H1 (cell line): Measurements from ENCODE around the gene VDAC2. TPM values are rescaled to one million over a fixed set of nuclear protein-coding genes. Genes with fewer than 3 reads are reported as not detected.

Experiments used
- CTCF ChIA-PET: fragments of 300-600 bp; sonication (Branson Sonifier 250); formaldehyde crosslinking; loops from one replicate; lab custom pipeline; 2021; ENCODE audit not compliant: partially characterized antibody; lab: Charles Lee
- POLR2A ChIA-PET: fragments of 300-600 bp; sonication (Branson Sonifier 250); formaldehyde crosslinking; loops from one replicate; lab custom pipeline; 2021; ENCODE audit warnings: inconsistent platforms; ENCODE audit not compliant: partially characterized antibody; lab: Charles Lee
- DNase-seq, 2 experiments: peaks; one replicate each; pipeline versions ENCODE4 v3.0.0 to v3.0.0-alpha.2; 2010 to 2022; ENCODE audit warnings: low spot score in 2 of 2, low read depth in 1 of 2, mixed read lengths in 1 of 2
- FAIRE-seq: peaks from 2 replicates; lab custom pipeline; 2011; peaks lifted over from hg19 to GRCh38; lab: Jason Lieb, UNC
- H2AFZ ChIP-seq: 2 replicates; pipeline ENCODE4 v1.8.1; 2012; ENCODE audit warnings: low read length, inconsistent platforms
- H2AK5ac ChIP-seq: 2 replicates; pipeline ENCODE4 v1.6.1; 2013; ENCODE audit warnings: low read depth, low read length
- H2BK120ac ChIP-seq: replicated peaks from 2 replicates; pipeline ENCODE3; 2013; ENCODE audit warnings: low read depth, low read length, inconsistent platforms
- H2BK12ac ChIP-seq: 2 replicates; pipeline ENCODE4 v1.6.1; 2013; ENCODE audit warnings: low read depth, low read length
- H2BK15ac ChIP-seq: 2 replicates; pipeline ENCODE4 v1.6.1; 2013; ENCODE audit warnings: low read length
- H2BK20ac ChIP-seq: 2 replicates; pipeline ENCODE4 v1.6.1; 2013; ENCODE audit warnings: low read length
- H2BK5ac ChIP-seq: 2 replicates; pipeline ENCODE4 v1.6.1; 2013; ENCODE audit warnings: low read depth, low read length
- H3K14ac ChIP-seq: 2 replicates; pipeline ENCODE4 v1.6.1; 2013; ENCODE audit warnings: inconsistent platforms; ENCODE audit not compliant: insufficient read length
- H3K18ac ChIP-seq: 2 replicates; pipeline ENCODE4 v1.6.1; 2013; ENCODE audit warnings: low read length; ENCODE audit errors: extremely low read depth
- H3K23ac ChIP-seq: 2 replicates; pipeline ENCODE4 v1.6.1; 2013; ENCODE audit warnings: inconsistent platforms; ENCODE audit not compliant: insufficient read length
- H3K23me2 ChIP-seq: 2 replicates; pipeline ENCODE4 v1.6.1; 2013; ENCODE audit warnings: low read depth, low read length
- H3K27ac ChIP-seq: 2 replicates; pipeline ENCODE4 v1.6.1; 2011; ENCODE audit warnings: low read depth, low read length, inconsistent platforms
- H3K27me3 ChIP-seq, 4 experiments: replicated peaks in 1 of 4; 1 replicate in 1 of 4; 2 replicates in 3 of 4; pipeline versions ENCODE4 v1.6.1 to v1.8.1; 2011 to 2013; ENCODE audit warnings: low read length in 3 of 4, mild to moderate bottlenecking in 3 of 4, inconsistent platforms in 2 of 4, mixed read lengths in 2 of 4, moderate library complexity in 1 of 4; ENCODE audit not compliant: control insufficient read depth in 3 of 4, insufficient read depth in 3 of 4; ENCODE audit errors: extremely low read depth in 1 of 4
- H3K36me3 ChIP-seq, 4 experiments: 2 replicates each; pipeline versions ENCODE4 v1.6.1 to v1.8.1; 2011 to 2013; ENCODE audit warnings: mild to moderate bottlenecking in 4 of 4, low read length in 3 of 4, moderate library complexity in 2 of 4, control low read depth in 1 of 4, inconsistent platforms in 1 of 4; ENCODE audit not compliant: insufficient read depth in 4 of 4, control insufficient read depth in 2 of 4
- H3K4ac ChIP-seq: replicated peaks from 2 replicates; pipeline ENCODE3; 2013; ENCODE audit warnings: low read length, low read depth, mixed read lengths, inconsistent platforms; ENCODE audit not compliant: insufficient read length
- H3K4me1 ChIP-seq, 4 experiments: replicated peaks in 1 of 4; 1 replicate in 1 of 4; 2 replicates in 3 of 4; pipeline versions ENCODE4 v1.6.1 to v1.8.1; 2011 to 2013; ENCODE audit warnings: low read length in 3 of 4, inconsistent platforms in 2 of 4, mixed read lengths in 1 of 4; ENCODE audit not compliant: insufficient read depth in 4 of 4, control insufficient read depth in 3 of 4
- H3K4me2 ChIP-seq, 2 experiments: 2 replicates each; pipeline versions ENCODE4 v1.6.1 to v1.8.1; 2011 to 2013; ENCODE audit warnings: low read depth in 2 of 2, low read length in 2 of 2, control low read depth in 1 of 2, inconsistent platforms in 1 of 2, mild to moderate bottlenecking in 1 of 2; ENCODE audit not compliant: insufficient read depth in 1 of 2
- H3K4me3 ChIP-seq, 4 experiments: fragments of 200-600, 300-600 bp in 1 of 4; sonication (generic), shearing (Covaris generic), sonication (Bioruptor Twin) in 1 of 4; 2 replicates each; pipeline versions ENCODE4 v1.5.1 to v1.8.1; 2011 to 2016; ENCODE audit warnings: low read length in 4 of 4, low read depth in 3 of 4, control low read depth in 2 of 4, inconsistent platforms in 2 of 4, mild to moderate bottlenecking in 2 of 4, mixed read lengths in 1 of 4, moderate library complexity in 1 of 4; ENCODE audit not compliant: insufficient read depth in 2 of 4; ENCODE audit errors: extremely low read depth in 1 of 4
- H3K56ac ChIP-seq: replicated peaks from 2 replicates; pipeline ENCODE3; 2013; ENCODE audit warnings: low read depth, mild to moderate bottlenecking, mixed read lengths, low read length, inconsistent platforms; ENCODE audit not compliant: insufficient read length
- H3K79me1 ChIP-seq: 2 replicates; pipeline ENCODE4 v1.6.1; 2013; ENCODE audit warnings: low read depth, low read length, control low read depth
- H3K79me2 ChIP-seq, 2 experiments: 2 replicates each; pipeline versions ENCODE4 v1.6.1 to v1.8.1; 2012 to 2013; ENCODE audit warnings: low read length in 2 of 2, mild to moderate bottlenecking in 2 of 2, inconsistent platforms in 1 of 2; ENCODE audit not compliant: insufficient read depth in 2 of 2, control insufficient read depth in 1 of 2
- H3K9ac ChIP-seq, 4 experiments: replicated peaks in 1 of 4; 1 replicate in 1 of 4; 2 replicates in 3 of 4; pipeline versions ENCODE4 v1.6.1 to v1.8.1; 2011 to 2013; ENCODE audit warnings: low read depth in 3 of 4, low read length in 3 of 4, control low read depth in 2 of 4, mild to moderate bottlenecking in 2 of 4, moderate library complexity in 2 of 4, inconsistent platforms in 1 of 4; ENCODE audit errors: extremely low read depth in 1 of 4
- H3K9me3 ChIP-seq, 2 experiments: 2 replicates each; pipeline versions ENCODE4 v1.6.1 to v1.8.1; 2012 to 2013; ENCODE audit warnings: mild to moderate bottlenecking in 2 of 2, moderate library complexity in 2 of 2, control low read depth in 1 of 2, inconsistent platforms in 1 of 2, low read depth in 1 of 2, low read length in 1 of 2, mixed read lengths in 1 of 2; ENCODE audit not compliant: insufficient read depth in 2 of 2
- H4K20me1 ChIP-seq, 2 experiments: replicated peaks in 1 of 2; 2 replicates each; pipeline versions ENCODE3 to v1.8.1; 2011 to 2013; ENCODE audit warnings: inconsistent platforms in 2 of 2, low read length in 2 of 2, mild to moderate bottlenecking in 1 of 2; ENCODE audit not compliant: insufficient read depth in 2 of 2, control insufficient read depth in 1 of 2
- H4K5ac ChIP-seq: 2 replicates; pipeline ENCODE4 v1.6.1; 2013; ENCODE audit warnings: low read length, low read depth, mixed read lengths, inconsistent platforms; ENCODE audit not compliant: insufficient read length
- H4K8ac ChIP-seq: 2 replicates; pipeline ENCODE4 v1.8.0; 2013; ENCODE audit warnings: mild to moderate bottlenecking, moderate library complexity, low read length, inconsistent platforms; ENCODE audit not compliant: insufficient read depth; ENCODE audit errors: extremely low read depth
- H4K91ac ChIP-seq: replicated peaks from 2 replicates; pipeline ENCODE3; 2013; ENCODE audit warnings: low read length, mixed read lengths, inconsistent platforms; ENCODE audit not compliant: insufficient read length
- ATF3 ChIP-seq: IDR thresholded peaks from 2 replicates; pipeline ENCODE4 v1.6.1; 2011; ENCODE audit warnings: low read depth, mild to moderate bottlenecking, low read length; ENCODE audit not compliant: insufficient read depth
- BRCA1 ChIP-seq: IDR thresholded peaks from 2 replicates; pipeline ENCODE4 v1.6.1; 2012; ENCODE audit warnings: low read depth, low read length, improper control_type of control experiment
- CBX8 ChIP-seq: fragments of 300-800, 300-1000 bp; sonication (generic); IDR thresholded peaks from 2 replicates; pipeline ENCODE4 v1.7.1; 2016; ENCODE audit warnings: low read depth, low read length, borderline replicate concordance
- CREB1 ChIP-seq: IDR thresholded peaks from 2 replicates; pipeline ENCODE4 v1.6.1; 2012; ENCODE audit warnings: inconsistent platforms
- FOSL1 ChIP-seq: IDR thresholded peaks from 2 replicates; pipeline ENCODE4 v1.6.1; 2011; ENCODE audit warnings: mild to moderate bottlenecking, low read depth, low read length, moderate library complexity; ENCODE audit not compliant: insufficient read depth
- KDM4A ChIP-seq: IDR thresholded peaks from one replicate; pipeline ENCODE4 v1.7.1; 2012; ENCODE audit warnings: low read depth, mild to moderate bottlenecking, moderate library complexity, low read length, inconsistent platforms; ENCODE audit not compliant: severe bottlenecking
- KDM5A ChIP-seq: fragments of 200-600 bp; IDR thresholded peaks from 2 replicates; pipeline ENCODE4 v1.7.1; 2012; ENCODE audit warnings: mild to moderate bottlenecking, low read length, inconsistent platforms, mixed read lengths
- PHF8 ChIP-seq: fragments of 200-600 bp; sonication (generic); conservative IDR thresholded peaks from 2 replicates; pipeline ENCODE4 v1.7.1; 2012; ENCODE audit warnings: low read depth, mild to moderate bottlenecking, inconsistent platforms, low read length, moderate library complexity
- RNF2 ChIP-seq: fragments of 200-900, 300-1000 bp; sonication (generic); IDR thresholded peaks from 2 replicates; pipeline ENCODE4 v1.7.1; 2016; ENCODE audit warnings: borderline replicate concordance, low read depth, mild to moderate bottlenecking, antibody characterized with exemption, low read length; ENCODE audit not compliant: poor library complexity, severe bottlenecking; ENCODE audit errors: missing control alignments
- YY1 ChIP-seq: IDR thresholded peaks from 2 replicates; pipeline ENCODE4 v1.6.1; 2011; ENCODE audit warnings: low read depth, mild to moderate bottlenecking, low read length
- WGBS, 2 experiments: shearing (Covaris generic) in 1 of 2; methylation state at CpG; one replicate each; pipeline versions ENCODE4 v1.1.6 to v1.1.7; 2013 to 2015; ENCODE audit warnings: low lambda C conversion rate in 2 of 2, mixed read lengths in 2 of 2, inconsistent platforms in 1 of 2, low coverage in 1 of 2, missing lambda C conversion rate in 1 of 2; ENCODE audit not compliant: insufficient replicate concordance in 2 of 2, insufficient coverage in 1 of 2, insufficient read length in 1 of 2; ENCODE audit errors: extremely low coverage in 1 of 2, missing lambda C conversion rate in 1 of 2; 5-methylcytosine and 5-hydroxymethylcytosine counted together
- polyA plus RNA-seq, 7 experiments: library from polyadenylated mRNA; depleted of rRNA in 3 of 7; stranded (reverse) in 5 of 7; unstranded in 2 of 7; fragments of >200 nt in 5 of 7; fragments of 200-250 nt in 2 of 7; gene quantifications; 1 replicate in 5 of 7; 2 replicates in 1 of 7; 4 replicates in 1 of 7; pipeline versions ENCODE4 v1.2.1 to v1.2.3, GENCODE V29; 2011 to 2013; ENCODE audit warnings: missing spikeins in 2 of 7, mixed read lengths in 2 of 7
- total RNA-seq: library from RNA; stranded (reverse); fragmentation: NEBNext Ultra II Directional; extraction: Animal tissue kit (Norgen Biotek cat#: 25700); gene quantifications from 2 replicates; pipeline ENCODE4 v1.2.1, GENCODE V29; 2021

VDAC2 gene
- total and polyA plus RNA-seq, 2 of the 8 experiments (the other 6 are each of a cell fraction or from before 2014, with no cell fraction given): 89.8 to 284 TPM

GRCh38 chr10:75179657-75180177 is 30.9 kb upstream of the VDAC2 start:
- no peak overlapping the region for H2BK120ac ChIP-seq
- no peak overlapping the region for H3K9ac ChIP-seq
- no peak overlapping the region for H3K23ac ChIP-seq
- FAIRE-seq (no peak), DNase-seq (no peak)
- H3K9me3 ChIP-seq: no peaks in the 10 kb centered on the region
- H3K27ac ChIP-seq: no peak overlapping the region
- TF ChIP-seq CREB1: no peak
- no peak for TF ChIP-seq ATF3
- TF ChIP-seq KDM4A: no peak
- no peak for TF ChIP-seq PHF8
- TF ChIP-seq YY1: no peak
- no peak for TF ChIP-seq BRCA1
- TF ChIP-seq KDM5A: no peak
- no peak for TF ChIP-seq RNF2
- no peak for TF ChIP-seq FOSL1
- TF ChIP-seq CBX8: no peak
- no peaks in the 10 kb centered on the region for H3K79me2 ChIP-seq
- H2BK15ac ChIP-seq: no peak overlapping the region
- no peak overlapping the region for H2AFZ ChIP-seq
- no peaks in the 10 kb centered on the region for H3K4me1 ChIP-seq
- H3K18ac ChIP-seq: no peak overlapping the region
- no peak overlapping the region for H2AK5ac ChIP-seq
- peaks cover 0 to 6% (median 0%) of the 10 kb centered on the region in 4 experiments; a peak in 2 of 8 replicates for H3K36me3 ChIP-seq
- H2BK20ac ChIP-seq: no peak overlapping the region
- ChIA-PET CTCF (interaction anchor here (1.5 kb wide), 1 partner anchor 24 kb away, joined by 5 read pairs; no protein-coding TSS in a partner anchor), POLR2A (interaction anchor here (0.7 to 36.7 kb wide), 2 partner anchors 15 to 48 kb away, joined by 3 to 801 read pairs; partner anchors contain the start of gene COMTD1)
- no peaks in the 10 kb centered on the region for H3K27me3 ChIP-seq
- no peaks in the 10 kb centered on the region for H3K23me2 ChIP-seq
- no peak overlapping the region for H3K56ac ChIP-seq
- H4K91ac ChIP-seq: no peak overlapping the region
- no peak overlapping the region for H3K14ac ChIP-seq
- H2BK5ac ChIP-seq: no peak overlapping the region
- H3K4ac ChIP-seq: no peak overlapping the region
- H4K5ac ChIP-seq: no peak overlapping the region
- H3K79me1 ChIP-seq: no peaks in the 10 kb centered on the region
- 82% methylated on average over 1 of the region's 1 CpG; no CpG with 5 or more reads in 1 of the 2 experiments for WGBS, 2 experiments
- H3K4me3 ChIP-seq: no peak overlapping the region
- H4K8ac ChIP-seq: no peak overlapping the region
- H3K4me2 ChIP-seq: no peak overlapping the region
- H4K20me1 ChIP-seq: peaks cover 0 to 2% of the 10 kb centered on the region in 2 experiments
- no peak overlapping the region for H2BK12ac ChIP-seq
